Activated CD4-positive, alpha-beta memory T cell treated with anti-CD3 and anti-CD28 coated beads for 36 hours (primary cell): ENCODE results near the gene SCYL2. TPM values are rescaled to one million over a fixed set of nuclear protein-coding genes. Genes with fewer than 3 reads are reported as not detected.
"Not testable (repeated sequence)": the region's sequence is repeated elsewhere in the genome, so short reads cannot be mapped to it uniquely, and the experiment has no call there.

Experiments
- CTCF ChIA-PET: fragments of 350-600 bp; sonication (Branson Sonifier 250); formaldehyde crosslinking; loops from one replicate; lab custom pipeline; 2021; ENCODE audit warnings: antibody characterized with exemption, inconsistent platforms; lab: Charles Lee
- POLR2A ChIA-PET: fragments of 350-600 bp; sonication (Branson Sonifier 250); formaldehyde crosslinking; loops from one replicate; lab custom pipeline; 2021; ENCODE audit warnings: antibody characterized with exemption; lab: Charles Lee
- DNase-seq: peaks from one replicate; pipeline ENCODE4 v3.0.0-alpha.2; 2020
- H3K27ac Mint-ChIP-seq: one replicate; pipeline ENCODE4 v1.8.0; 2021; ENCODE audit warnings: mixed read lengths
- H3K27me3 Mint-ChIP-seq: one replicate; pipeline ENCODE4 v1.8.0; 2021; ENCODE audit warnings: mixed read lengths
- H3K36me3 Mint-ChIP-seq: one replicate; pipeline ENCODE4 v1.8.0; 2021; ENCODE audit warnings: mixed read lengths
- H3K4me1 Mint-ChIP-seq: one replicate; pipeline ENCODE4 v1.8.0; 2021; ENCODE audit warnings: low read depth, mixed read lengths
- H3K4me3 Mint-ChIP-seq: one replicate; pipeline ENCODE4 v1.8.0; 2021; ENCODE audit warnings: mild to moderate bottlenecking, mixed read lengths
- H3K9me3 Mint-ChIP-seq: one replicate; pipeline ENCODE4 v1.8.0; 2021; ENCODE audit warnings: mixed read lengths
- intact Hi-C: fragments of 100-400 bp; cut with micrococcal nuclease; formaldehyde crosslinking; loops from one replicate; pipeline ENCODE4 v1.15.1; 2023
- total RNA-seq, 2 experiments: library from RNA; stranded (reverse); gene quantifications; one replicate each; pipeline ENCODE4 v1.2.3, GENCODE V29; 2021

The SCYL2 gene
- total RNA-seq, 2 experiments from 2014 or later: 24.5 to 26.7 TPM

GRCh38 chr12:100234591-100235304, 32.2 kb upstream of the SCYL2 start:
- Mint-ChIP-seq H3K4me1 (no peaks in the 10 kb centered on the region), H3K27me3 (no peaks in the 10 kb centered on the region), H3K9me3 (no peaks in the 10 kb centered on the region), H3K36me3 (no peaks in the 10 kb centered on the region), H3K4me3 (no peak overlapping the region), H3K27ac (no peak overlapping the region)
- POLR2A ChIA-PET: no interaction called here
- CTCF ChIA-PET: interaction anchor here (0.6 to 2.7 kb wide), 15 partner anchors 9 to 1657 kb away, joined by 3 to 18 read pairs (median 5); partner anchors contain the start of gene ACTR6
- DNase-seq: no peak
- intact Hi-C loops: loop anchor here (1.0 to 2.0 kb wide), 3 partner anchors 170 to 438 kb away; no protein-coding TSS in a partner anchor

- ChIA-PET CTCF (no interaction called here), POLR2A (no interaction called here)
- Mint-ChIP-seq H3K27me3 (no peaks in the 10 kb centered on the region), H3K27ac (no peak overlapping the region), H3K4me3 (no peak overlapping the region), H3K4me1 (no peaks in the 10 kb centered on the region), H3K9me3 (no peaks in the 10 kb centered on the region), H3K36me3 (no peaks in the 10 kb centered on the region)
- intact Hi-C loops: no loop called here
- DNase-seq: no peak
These were observed 28.2 kb upstream of the SCYL2 start for GRCh38 chr12:100238801-100239200.

DNA sequence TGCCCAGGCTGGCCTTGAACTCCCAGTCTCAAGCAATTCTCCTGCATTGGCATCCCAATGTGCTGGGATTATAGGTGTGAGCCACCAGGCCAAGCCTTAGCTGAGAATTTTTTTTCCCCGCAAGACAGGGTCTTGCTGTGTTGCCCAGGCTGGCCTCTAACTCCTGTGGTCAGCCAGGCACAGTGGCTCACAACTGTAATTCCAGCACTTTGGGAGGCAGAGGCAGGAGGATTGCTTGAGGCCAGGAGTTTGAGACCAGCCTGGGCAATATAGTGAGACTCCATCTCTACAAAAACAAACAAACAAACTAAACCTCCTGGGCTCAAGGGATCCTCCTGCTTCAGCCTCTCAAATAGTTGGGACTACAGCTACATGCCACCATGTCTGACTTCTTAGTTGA, 27.4 kb upstream of the SCYL2 start:
- H3K9me3 Mint-ChIP-seq: no peaks in the 10 kb centered on the region
- H3K36me3 Mint-ChIP-seq: no peaks in the 10 kb centered on the region
- H3K27ac Mint-ChIP-seq: no peak overlapping the region
- ChIA-PET CTCF (interaction anchor here (0.7 kb wide), 1 partner anchor 9 kb away, joined by 4 read pairs; no protein-coding TSS in a partner anchor), POLR2A (no interaction called here)
- H3K27me3 Mint-ChIP-seq: no peaks in the 10 kb centered on the region
- intact Hi-C loops: no loop called here
- no peaks in the 10 kb centered on the region for H3K4me1 Mint-ChIP-seq
- no peak for DNase-seq
- no peak overlapping the region for H3K4me3 Mint-ChIP-seq

GRCh38 chr12:100243137-100243536, 23.8 kb upstream of the SCYL2 start:
- POLR2A ChIA-PET: no interaction called here
- H3K36me3 Mint-ChIP-seq: no peaks in the 10 kb centered on the region
- H3K27ac Mint-ChIP-seq: no peak overlapping the region
- no peaks in the 10 kb centered on the region for H3K27me3 Mint-ChIP-seq
- H3K4me1 Mint-ChIP-seq: no peaks in the 10 kb centered on the region
- no peak overlapping the region for H3K4me3 Mint-ChIP-seq
- CTCF ChIA-PET: no interaction called here
- DNase-seq: no peak
- H3K9me3 Mint-ChIP-seq: no peaks in the 10 kb centered on the region
- intact Hi-C loops: no loop called here

GRCh38 chr12:100247765-100248164, 19.2 kb upstream of the SCYL2 start:
- H3K27me3 Mint-ChIP-seq: no peaks in the 10 kb centered on the region
- no peak for DNase-seq
- H3K4me1 Mint-ChIP-seq: no peaks in the 10 kb centered on the region
- H3K36me3 Mint-ChIP-seq: no peaks in the 10 kb centered on the region
- H3K4me3 Mint-ChIP-seq: no peak overlapping the region
- no peaks in the 10 kb centered on the region for H3K9me3 Mint-ChIP-seq
- intact Hi-C loops: no loop called here
- POLR2A ChIA-PET: no interaction called here
- H3K27ac Mint-ChIP-seq: no peak overlapping the region
- CTCF ChIA-PET: no interaction called here

DNA sequence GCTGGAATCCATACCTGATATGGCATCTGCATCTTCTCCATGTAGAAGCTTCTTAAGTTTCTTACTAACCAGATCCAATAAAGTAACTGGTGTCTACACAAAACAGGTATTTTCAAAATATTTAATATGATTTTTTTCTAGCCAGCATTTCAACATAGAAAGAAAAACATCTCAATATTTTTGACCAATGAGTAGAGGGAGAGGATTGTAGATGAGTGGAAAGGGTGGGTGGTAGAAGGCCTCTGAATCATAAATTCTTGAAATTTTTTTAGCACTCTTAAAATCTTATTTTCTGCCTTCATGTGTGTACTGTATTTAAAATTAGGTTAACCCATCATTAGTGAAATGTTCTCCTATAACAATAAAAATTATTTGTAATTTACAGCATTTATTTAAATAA, 18.1 kb upstream of the SCYL2 start:
- intact Hi-C loops: no loop called here
- H3K9me3 Mint-ChIP-seq: no peaks in the 10 kb centered on the region
- POLR2A ChIA-PET: no interaction called here

DNA sequence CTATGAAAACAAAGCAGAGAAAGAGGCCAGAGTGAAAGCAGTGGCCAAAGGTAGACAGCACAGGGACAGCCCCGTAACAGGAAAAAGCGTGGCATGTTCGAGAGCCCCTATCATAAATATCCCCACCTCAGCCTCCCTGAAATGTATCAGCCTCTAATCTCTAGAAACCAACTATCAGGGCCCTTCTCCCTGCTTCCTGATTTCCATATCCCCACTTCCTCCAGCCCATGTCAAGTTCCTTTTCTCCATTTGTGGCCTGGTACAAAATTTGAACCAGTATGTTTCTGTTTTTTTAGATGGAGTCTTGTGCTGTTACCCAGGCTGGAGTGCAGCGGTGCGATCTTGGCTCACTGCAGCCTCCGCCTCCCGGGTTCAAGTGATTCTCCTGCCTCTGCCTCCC, 17.0 kb upstream of the SCYL2 start:
- POLR2A ChIA-PET: no interaction called here
- no peaks in the 10 kb centered on the region for H3K36me3 Mint-ChIP-seq

More for the DNA sequence above, 18.1 kb upstream of the SCYL2 start:
- Mint-ChIP-seq H3K4me1 (no peaks in the 10 kb centered on the region), H3K27ac (no peak overlapping the region), H3K36me3 (no peaks in the 10 kb centered on the region), H3K27me3 (no peaks in the 10 kb centered on the region), H3K4me3 (no peak overlapping the region)
- CTCF ChIA-PET: interaction anchor here (0.6 kb wide), 1 partner anchor 9 kb away, joined by 4 read pairs; no protein-coding TSS in a partner anchor
- no peak for DNase-seq

GRCh38 chr12:100251917-100252316, 15.1 kb upstream of the SCYL2 start:
- H3K36me3 Mint-ChIP-seq: no peaks in the 10 kb centered on the region
- DNase-seq: no peak
- H3K27ac Mint-ChIP-seq: no peak overlapping the region
- POLR2A ChIA-PET: no interaction called here
- CTCF ChIA-PET: no interaction called here
- no peaks in the 10 kb centered on the region for H3K27me3 Mint-ChIP-seq
- H3K9me3 Mint-ChIP-seq: no peaks in the 10 kb centered on the region
- H3K4me3 Mint-ChIP-seq: no peak overlapping the region
- intact Hi-C loops: no loop called here
- no peaks in the 10 kb centered on the region for H3K4me1 Mint-ChIP-seq

More for the DNA sequence above, 17.0 kb upstream of the SCYL2 start:
- Mint-ChIP-seq H3K27ac (no peak overlapping the region), H3K4me1 (no peaks in the 10 kb centered on the region), H3K4me3 (no peak overlapping the region), H3K9me3 (no peaks in the 10 kb centered on the region), H3K27me3 (no peaks in the 10 kb centered on the region)
- CTCF ChIA-PET: no interaction called here
- no peak for DNase-seq
- intact Hi-C loops: no loop called here

DNA sequence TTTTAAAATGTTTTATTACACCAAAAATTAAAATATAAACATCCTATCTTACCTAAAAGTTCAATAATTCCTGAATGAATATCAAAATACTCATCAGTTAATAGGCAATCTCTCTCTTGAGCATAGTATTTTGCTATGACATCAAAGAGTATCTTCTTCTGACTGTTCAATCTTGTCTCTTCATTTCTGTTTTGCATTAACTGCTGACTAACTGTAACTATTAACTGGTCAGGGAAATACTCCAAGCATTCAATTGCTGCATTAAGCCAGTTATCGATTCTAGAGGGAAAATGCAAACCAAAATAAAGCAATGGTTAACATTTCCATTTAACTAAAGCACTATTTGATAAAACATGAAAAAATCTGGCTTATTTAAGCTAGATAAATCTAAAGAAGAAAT, 13.5 kb upstream of the SCYL2 start:
- no peaks in the 10 kb centered on the region for H3K9me3 Mint-ChIP-seq
- H3K4me1 Mint-ChIP-seq: no peaks in the 10 kb centered on the region
- no peak overlapping the region for H3K4me3 Mint-ChIP-seq
- H3K27me3 Mint-ChIP-seq: no peaks in the 10 kb centered on the region
- intact Hi-C loops: no loop called here
- no peaks in the 10 kb centered on the region for H3K36me3 Mint-ChIP-seq
- no peak for DNase-seq
- H3K27ac Mint-ChIP-seq: no peak overlapping the region
- ChIA-PET CTCF (no interaction called here), POLR2A (no interaction called here)

- no peak overlapping the region for H3K27ac Mint-ChIP-seq
- no peak for DNase-seq
- H3K4me3 Mint-ChIP-seq: no peak overlapping the region
- H3K9me3 Mint-ChIP-seq: no peaks in the 10 kb centered on the region
- intact Hi-C loops: no loop called here
- ChIA-PET CTCF (no interaction called here), POLR2A (no interaction called here)
- H3K4me1 Mint-ChIP-seq: no peaks in the 10 kb centered on the region
- no peaks in the 10 kb centered on the region for H3K36me3 Mint-ChIP-seq
- no peaks in the 10 kb centered on the region for H3K27me3 Mint-ChIP-seq
These were observed 12.1 kb upstream of the SCYL2 start for GRCh38 chr12:100254876-100255275.

GRCh38 chr12:100258127-100258526, 8.8 kb upstream of the SCYL2 start:
- Mint-ChIP-seq H3K4me3 (no peak overlapping the region), H3K27ac (no peak overlapping the region), H3K27me3 (no peaks in the 10 kb centered on the region), H3K36me3 (no peaks in the 10 kb centered on the region), H3K4me1 (no peaks in the 10 kb centered on the region), H3K9me3 (no peaks in the 10 kb centered on the region)
- intact Hi-C loops: no loop called here
- POLR2A ChIA-PET: no interaction called here
- CTCF ChIA-PET: interaction anchor here (1.2 kb wide), 1 partner anchor 23 kb away, joined by 3 read pairs; no protein-coding TSS in a partner anchor
- no peak for DNase-seq

- ChIA-PET POLR2A (no interaction called here), CTCF (no interaction called here)
- Mint-ChIP-seq H3K9me3 (no peaks in the 10 kb centered on the region), H3K4me3 (no peak overlapping the region), H3K27ac (no peak overlapping the region), H3K27me3 (no peaks in the 10 kb centered on the region), H3K4me1 (peaks cover 1% of the 10 kb centered on the region), H3K36me3 (no peaks in the 10 kb centered on the region)
- intact Hi-C loops: loop anchor here (10.0 kb wide), 2 partner anchors 1022 to 1618 kb away; partner anchors contain the start of genes APAF1, IKBIP and UTP20
- no peak for DNase-seq
These were observed 3.8 kb upstream of the SCYL2 start for GRCh38 chr12:100263131-100263530.

- H3K27ac Mint-ChIP-seq, H3K4me3 Mint-ChIP-seq, H3K36me3 Mint-ChIP-seq, CTCF ChIA-PET, H3K9me3 Mint-ChIP-seq, DNase-seq, H3K27me3 Mint-ChIP-seq: not testable (repeated sequence)
- intact Hi-C loops: loop anchor here (5.0 to 10.0 kb wide), 4 partner anchors 1020 to 1763 kb away; partner anchors contain the start of genes APAF1, IKBIP and UTP20
- POLR2A ChIA-PET: interaction anchor here (0.7 kb wide), 1 partner anchor 95 kb away, joined by 4 read pairs; no protein-coding TSS in a partner anchor
- peaks cover 14% of the 10 kb centered on the region for H3K4me1 Mint-ChIP-seq
These were observed 1.9 kb upstream of the SCYL2 start for GRCh38 chr12:100265107-100265506.
